H1 (cell line): ENCODE data around the gene TINCR. TPM values are rescaled to one million over a fixed set of nuclear protein-coding genes. Genes with fewer than 3 reads are reported as not detected.
"Not testable (repeated sequence)": the region's sequence is repeated elsewhere in the genome, so short reads cannot be mapped to it uniquely, and the experiment has no call there.

Source experiments
- CTCF ChIA-PET: fragments of 300-600 bp; sonication (Branson Sonifier 250); formaldehyde crosslinking; loops from one replicate; lab custom pipeline; 2021; ENCODE audit not compliant: partially characterized antibody; lab: Charles Lee
- POLR2A ChIA-PET: fragments of 300-600 bp; sonication (Branson Sonifier 250); formaldehyde crosslinking; loops from one replicate; lab custom pipeline; 2021; ENCODE audit warnings: inconsistent platforms; ENCODE audit not compliant: partially characterized antibody; lab: Charles Lee
- DNase-seq, 2 experiments: peaks; one replicate each; pipeline versions ENCODE4 v3.0.0 to v3.0.0-alpha.2; 2010 to 2022; ENCODE audit warnings: low spot score in 2 of 2, low read depth in 1 of 2, mixed read lengths in 1 of 2
- FAIRE-seq: peaks from 2 replicates; lab custom pipeline; 2011; peaks lifted over from hg19 to GRCh38; lab: Jason Lieb, UNC
- H2AFZ ChIP-seq: 2 replicates; pipeline ENCODE4 v1.8.1; 2012; ENCODE audit warnings: low read length, inconsistent platforms
- H2AK5ac ChIP-seq: 2 replicates; pipeline ENCODE4 v1.6.1; 2013; ENCODE audit warnings: low read depth, low read length
- H2BK120ac ChIP-seq: replicated peaks from 2 replicates; pipeline ENCODE3; 2013; ENCODE audit warnings: low read depth, low read length, inconsistent platforms
- H2BK12ac ChIP-seq: 2 replicates; pipeline ENCODE4 v1.6.1; 2013; ENCODE audit warnings: low read depth, low read length
- H2BK15ac ChIP-seq: 2 replicates; pipeline ENCODE4 v1.6.1; 2013; ENCODE audit warnings: low read length
- H2BK20ac ChIP-seq: 2 replicates; pipeline ENCODE4 v1.6.1; 2013; ENCODE audit warnings: low read length
- H2BK5ac ChIP-seq: 2 replicates; pipeline ENCODE4 v1.6.1; 2013; ENCODE audit warnings: low read depth, low read length
- H3K14ac ChIP-seq: 2 replicates; pipeline ENCODE4 v1.6.1; 2013; ENCODE audit warnings: inconsistent platforms; ENCODE audit not compliant: insufficient read length
- H3K18ac ChIP-seq: 2 replicates; pipeline ENCODE4 v1.6.1; 2013; ENCODE audit warnings: low read length; ENCODE audit errors: extremely low read depth
- H3K23ac ChIP-seq: 2 replicates; pipeline ENCODE4 v1.6.1; 2013; ENCODE audit warnings: inconsistent platforms; ENCODE audit not compliant: insufficient read length
- H3K23me2 ChIP-seq: 2 replicates; pipeline ENCODE4 v1.6.1; 2013; ENCODE audit warnings: low read depth, low read length
- H3K27ac ChIP-seq: 2 replicates; pipeline ENCODE4 v1.6.1; 2011; ENCODE audit warnings: low read depth, low read length, inconsistent platforms
- H3K27me3 ChIP-seq, 4 experiments: replicated peaks in 1 of 4; 1 replicate in 1 of 4; 2 replicates in 3 of 4; pipeline versions ENCODE4 v1.6.1 to v1.8.1; 2011 to 2013; ENCODE audit warnings: low read length in 3 of 4, mild to moderate bottlenecking in 3 of 4, inconsistent platforms in 2 of 4, mixed read lengths in 2 of 4, moderate library complexity in 1 of 4; ENCODE audit not compliant: control insufficient read depth in 3 of 4, insufficient read depth in 3 of 4; ENCODE audit errors: extremely low read depth in 1 of 4
- H3K36me3 ChIP-seq, 4 experiments: 2 replicates each; pipeline versions ENCODE4 v1.6.1 to v1.8.1; 2011 to 2013; ENCODE audit warnings: mild to moderate bottlenecking in 4 of 4, low read length in 3 of 4, moderate library complexity in 2 of 4, control low read depth in 1 of 4, inconsistent platforms in 1 of 4; ENCODE audit not compliant: insufficient read depth in 4 of 4, control insufficient read depth in 2 of 4
- H3K4ac ChIP-seq: replicated peaks from 2 replicates; pipeline ENCODE3; 2013; ENCODE audit warnings: low read length, low read depth, mixed read lengths, inconsistent platforms; ENCODE audit not compliant: insufficient read length
- H3K4me1 ChIP-seq, 4 experiments: replicated peaks in 1 of 4; 1 replicate in 1 of 4; 2 replicates in 3 of 4; pipeline versions ENCODE4 v1.6.1 to v1.8.1; 2011 to 2013; ENCODE audit warnings: low read length in 3 of 4, inconsistent platforms in 2 of 4, mixed read lengths in 1 of 4; ENCODE audit not compliant: insufficient read depth in 4 of 4, control insufficient read depth in 3 of 4
- H3K4me2 ChIP-seq, 2 experiments: 2 replicates each; pipeline versions ENCODE4 v1.6.1 to v1.8.1; 2011 to 2013; ENCODE audit warnings: low read depth in 2 of 2, low read length in 2 of 2, control low read depth in 1 of 2, inconsistent platforms in 1 of 2, mild to moderate bottlenecking in 1 of 2; ENCODE audit not compliant: insufficient read depth in 1 of 2
- H3K4me3 ChIP-seq, 4 experiments: fragments of 200-600, 300-600 bp in 1 of 4; sonication (generic), shearing (Covaris generic), sonication (Bioruptor Twin) in 1 of 4; 2 replicates each; pipeline versions ENCODE4 v1.5.1 to v1.8.1; 2011 to 2016; ENCODE audit warnings: low read length in 4 of 4, low read depth in 3 of 4, control low read depth in 2 of 4, inconsistent platforms in 2 of 4, mild to moderate bottlenecking in 2 of 4, mixed read lengths in 1 of 4, moderate library complexity in 1 of 4; ENCODE audit not compliant: insufficient read depth in 2 of 4; ENCODE audit errors: extremely low read depth in 1 of 4
- H3K56ac ChIP-seq: replicated peaks from 2 replicates; pipeline ENCODE3; 2013; ENCODE audit warnings: low read depth, mild to moderate bottlenecking, mixed read lengths, low read length, inconsistent platforms; ENCODE audit not compliant: insufficient read length
- H3K79me1 ChIP-seq: 2 replicates; pipeline ENCODE4 v1.6.1; 2013; ENCODE audit warnings: low read depth, low read length, control low read depth
- H3K79me2 ChIP-seq, 2 experiments: 2 replicates each; pipeline versions ENCODE4 v1.6.1 to v1.8.1; 2012 to 2013; ENCODE audit warnings: low read length in 2 of 2, mild to moderate bottlenecking in 2 of 2, inconsistent platforms in 1 of 2; ENCODE audit not compliant: insufficient read depth in 2 of 2, control insufficient read depth in 1 of 2
- H3K9ac ChIP-seq, 4 experiments: replicated peaks in 1 of 4; 1 replicate in 1 of 4; 2 replicates in 3 of 4; pipeline versions ENCODE4 v1.6.1 to v1.8.1; 2011 to 2013; ENCODE audit warnings: low read depth in 3 of 4, low read length in 3 of 4, control low read depth in 2 of 4, mild to moderate bottlenecking in 2 of 4, moderate library complexity in 2 of 4, inconsistent platforms in 1 of 4; ENCODE audit errors: extremely low read depth in 1 of 4
- H3K9me3 ChIP-seq, 2 experiments: 2 replicates each; pipeline versions ENCODE4 v1.6.1 to v1.8.1; 2012 to 2013; ENCODE audit warnings: mild to moderate bottlenecking in 2 of 2, moderate library complexity in 2 of 2, control low read depth in 1 of 2, inconsistent platforms in 1 of 2, low read depth in 1 of 2, low read length in 1 of 2, mixed read lengths in 1 of 2; ENCODE audit not compliant: insufficient read depth in 2 of 2
- H4K20me1 ChIP-seq, 2 experiments: replicated peaks in 1 of 2; 2 replicates each; pipeline versions ENCODE3 to v1.8.1; 2011 to 2013; ENCODE audit warnings: inconsistent platforms in 2 of 2, low read length in 2 of 2, mild to moderate bottlenecking in 1 of 2; ENCODE audit not compliant: insufficient read depth in 2 of 2, control insufficient read depth in 1 of 2
- H4K5ac ChIP-seq: 2 replicates; pipeline ENCODE4 v1.6.1; 2013; ENCODE audit warnings: low read length, low read depth, mixed read lengths, inconsistent platforms; ENCODE audit not compliant: insufficient read length
- H4K8ac ChIP-seq: 2 replicates; pipeline ENCODE4 v1.8.0; 2013; ENCODE audit warnings: mild to moderate bottlenecking, moderate library complexity, low read length, inconsistent platforms; ENCODE audit not compliant: insufficient read depth; ENCODE audit errors: extremely low read depth
- H4K91ac ChIP-seq: replicated peaks from 2 replicates; pipeline ENCODE3; 2013; ENCODE audit warnings: low read length, mixed read lengths, inconsistent platforms; ENCODE audit not compliant: insufficient read length
- ATF2 ChIP-seq: IDR thresholded peaks from 2 replicates; pipeline ENCODE4 v1.6.1; 2012; ENCODE audit warnings: low read length, inconsistent platforms
- GABPA ChIP-seq: IDR thresholded peaks from 2 replicates; pipeline ENCODE4 v1.6.1; 2011; ENCODE audit warnings: mild to moderate bottlenecking, low read length, moderate library complexity, borderline replicate concordance; ENCODE audit not compliant: insufficient read depth
- TAF1 ChIP-seq: IDR thresholded peaks from 2 replicates; pipeline ENCODE4 v1.6.1; 2011; ENCODE audit warnings: mild to moderate bottlenecking, low read depth, low read length
- ZNF274 ChIP-seq: IDR thresholded peaks from 2 replicates; pipeline ENCODE4 v1.7.0; 2012; ENCODE audit warnings: low read length, borderline replicate concordance; ENCODE audit errors: extremely low read depth
- WGBS, 2 experiments: shearing (Covaris generic) in 1 of 2; methylation state at CpG; one replicate each; pipeline versions ENCODE4 v1.1.6 to v1.1.7; 2013 to 2015; ENCODE audit warnings: low lambda C conversion rate in 2 of 2, mixed read lengths in 2 of 2, inconsistent platforms in 1 of 2, low coverage in 1 of 2, missing lambda C conversion rate in 1 of 2; ENCODE audit not compliant: insufficient replicate concordance in 2 of 2, insufficient coverage in 1 of 2, insufficient read length in 1 of 2; ENCODE audit errors: extremely low coverage in 1 of 2, missing lambda C conversion rate in 1 of 2; 5-methylcytosine and 5-hydroxymethylcytosine counted together
- polyA plus RNA-seq, 7 experiments: library from polyadenylated mRNA; depleted of rRNA in 3 of 7; stranded (reverse) in 5 of 7; unstranded in 2 of 7; fragments of >200 nt in 5 of 7; fragments of 200-250 nt in 2 of 7; gene quantifications; 1 replicate in 5 of 7; 2 replicates in 1 of 7; 4 replicates in 1 of 7; pipeline versions ENCODE4 v1.2.1 to v1.2.3, GENCODE V29; 2011 to 2013; ENCODE audit warnings: missing spikeins in 2 of 7, mixed read lengths in 2 of 7
- total RNA-seq: library from RNA; stranded (reverse); fragmentation: NEBNext Ultra II Directional; extraction: Animal tissue kit (Norgen Biotek cat#: 25700); gene quantifications from 2 replicates; pipeline ENCODE4 v1.2.1, GENCODE V29; 2021
- TF ChIP-seq, protein P1 (sequence below): IDR thresholded peaks from 2 replicates; pipeline ENCODE4 v1.6.1; 2011; ENCODE audit warnings: low read length, improper control_type of control experiment

Gene TINCR
- total and polyA plus RNA-seq, 2 of the 8 experiments (the other 6 are each of a cell fraction or from before 2014, with no cell fraction given) = 0.52 to 1.4 TPM

DNA sequence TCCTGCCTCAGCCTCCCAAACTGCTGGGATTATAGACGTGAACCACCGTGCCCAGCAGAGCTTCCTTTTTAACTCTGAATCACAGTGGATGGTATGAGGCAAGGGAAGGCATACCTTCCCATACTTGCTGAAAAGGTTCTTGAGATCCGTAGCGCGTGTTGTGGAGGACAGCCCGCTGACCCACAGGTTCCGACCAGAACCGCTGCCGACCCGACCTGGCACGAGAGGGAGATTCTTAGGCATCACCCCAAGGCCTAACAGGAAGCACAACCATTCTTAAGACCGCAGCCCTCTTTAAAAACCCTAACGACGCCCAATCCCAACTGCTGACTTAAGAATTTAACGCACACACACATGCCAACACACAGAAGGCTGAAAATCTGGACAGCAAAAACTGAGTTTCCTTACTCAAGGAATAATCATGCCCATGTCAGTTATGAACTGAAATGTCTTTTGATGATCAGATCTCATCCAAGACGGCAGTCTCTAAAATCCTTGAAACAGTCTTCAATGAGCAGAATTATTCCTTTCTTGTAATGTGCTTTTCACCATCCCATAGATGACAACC, 42.2 kb upstream of the TINCR start (continued):
- TF ChIP-seq, protein P1, sequence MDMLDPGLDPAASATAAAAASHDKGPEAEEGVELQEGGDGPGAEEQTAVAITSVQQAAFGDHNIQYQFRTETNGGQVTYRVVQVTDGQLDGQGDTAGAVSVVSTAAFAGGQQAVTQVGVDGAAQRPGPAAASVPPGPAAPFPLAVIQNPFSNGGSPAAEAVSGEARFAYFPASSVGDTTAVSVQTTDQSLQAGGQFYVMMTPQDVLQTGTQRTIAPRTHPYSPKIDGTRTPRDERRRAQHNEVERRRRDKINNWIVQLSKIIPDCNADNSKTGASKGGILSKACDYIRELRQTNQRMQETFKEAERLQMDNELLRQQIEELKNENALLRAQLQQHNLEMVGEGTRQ = no peak
- TF ChIP-seq ZNF274 (no peak), TAF1 (no peak), ATF2 (no peak), GABPA (no peak)

DNA sequence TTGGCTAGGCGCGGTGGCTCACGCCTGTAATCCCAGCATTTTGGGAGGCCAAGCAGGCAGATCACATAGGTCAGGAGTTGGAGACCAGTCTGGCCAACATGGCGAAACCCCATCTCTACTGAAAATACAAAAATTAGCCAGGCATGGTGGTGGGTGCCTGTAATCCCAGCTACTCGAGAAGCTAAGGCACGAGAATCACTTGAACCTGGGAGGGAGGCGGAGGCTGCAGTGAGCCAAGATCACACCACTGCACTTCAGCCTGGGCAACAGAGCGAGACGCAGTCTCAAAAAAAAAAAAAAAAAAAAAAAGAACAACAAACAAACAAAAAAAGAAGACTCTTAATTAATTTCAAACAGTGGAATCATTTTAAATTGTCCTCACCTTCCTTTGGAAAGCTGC, 41.0 kb upstream of the TINCR start:
- H2AK5ac ChIP-seq, H3K9ac ChIP-seq, H4K91ac ChIP-seq, H3K18ac ChIP-seq, H3K4ac ChIP-seq, H3K4me1 ChIP-seq, H2BK12ac ChIP-seq, H3K14ac ChIP-seq, H3K4me3 ChIP-seq, DNase-seq, H2BK120ac ChIP-seq, H3K4me2 ChIP-seq, FAIRE-seq, H3K9me3 ChIP-seq, H3K27ac ChIP-seq, H3K27me3 ChIP-seq, H3K23me2 ChIP-seq, H2BK20ac ChIP-seq, H2BK15ac ChIP-seq, H4K8ac ChIP-seq, H2AFZ ChIP-seq, H4K5ac ChIP-seq, H3K23ac ChIP-seq, H3K79me1 ChIP-seq, H2BK5ac ChIP-seq, H3K56ac ChIP-seq: not testable (repeated sequence)
- CTCF ChIA-PET = interaction anchor here (0.6 kb wide), 1 partner anchor 342 kb away, joined by 3 read pairs; no protein-coding TSS in a partner anchor
- POLR2A ChIA-PET = interaction anchor here (0.8 to 1.7 kb wide), 3 partner anchors 10 to 14 kb away, joined by 3 to 5 read pairs (median 4); partner anchors contain the start of genes SAFB and SAFB2
- WGBS, 2 experiments = 90% methylated on average over 7 of the region's 9 CpGs; no CpG with 5 or more reads in 1 of the 2 experiments
- peaks cover 0 to 17% of the 10 kb centered on the region in 2 experiments; a peak in 3 of 4 replicates for H3K79me2 ChIP-seq
- peaks cover 39 to 78% (median 69%) of the 10 kb centered on the region in 4 experiments for H3K36me3 ChIP-seq
- H4K20me1 ChIP-seq = peaks cover 15 to 16% of the 10 kb centered on the region in 2 experiments
